Stimulated activated CD8-positive, alpha-beta memory T cell treated with anti-CD3 and anti-CD28 coated beads, Interleukin-12 subunit alpha, Interleukin-12 subunit beta, amount 100 ng/mL, for 1 hour (primary cell): ENCODE data around the gene RAP1GAP.

Experiments used
- DNase-seq: peaks from one replicate; pipeline ENCODE4 v3.0.0-alpha.2; 2020; ENCODE audit warnings: low read depth

Gene RAP1GAP

DNA sequence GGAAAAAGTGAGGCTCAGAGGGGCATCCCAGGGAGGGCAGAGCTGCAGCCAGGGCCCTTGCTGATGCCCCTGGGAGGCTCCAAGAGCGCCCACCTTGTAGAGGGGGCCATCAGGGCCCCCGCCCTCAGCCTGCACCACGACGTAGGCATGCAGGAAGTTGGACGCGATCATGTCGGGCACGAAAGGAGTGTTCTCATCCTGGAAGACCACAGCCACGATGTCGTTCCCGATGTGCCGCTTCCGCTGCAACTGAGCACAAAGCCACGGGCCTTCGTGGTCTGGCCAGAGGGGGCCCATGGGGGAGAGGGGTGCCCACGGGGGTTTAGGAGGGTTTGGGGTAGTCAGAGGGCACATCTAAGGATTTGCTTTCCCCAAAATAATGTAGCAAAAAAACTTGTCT is 59.1 kb downstream of the RAP1GAP start:
- DNase-seq: no peak

GRCh38 chr1:21608798-21609197 is 60.4 kb downstream of the RAP1GAP start:
- no peak for DNase-seq

DNA sequence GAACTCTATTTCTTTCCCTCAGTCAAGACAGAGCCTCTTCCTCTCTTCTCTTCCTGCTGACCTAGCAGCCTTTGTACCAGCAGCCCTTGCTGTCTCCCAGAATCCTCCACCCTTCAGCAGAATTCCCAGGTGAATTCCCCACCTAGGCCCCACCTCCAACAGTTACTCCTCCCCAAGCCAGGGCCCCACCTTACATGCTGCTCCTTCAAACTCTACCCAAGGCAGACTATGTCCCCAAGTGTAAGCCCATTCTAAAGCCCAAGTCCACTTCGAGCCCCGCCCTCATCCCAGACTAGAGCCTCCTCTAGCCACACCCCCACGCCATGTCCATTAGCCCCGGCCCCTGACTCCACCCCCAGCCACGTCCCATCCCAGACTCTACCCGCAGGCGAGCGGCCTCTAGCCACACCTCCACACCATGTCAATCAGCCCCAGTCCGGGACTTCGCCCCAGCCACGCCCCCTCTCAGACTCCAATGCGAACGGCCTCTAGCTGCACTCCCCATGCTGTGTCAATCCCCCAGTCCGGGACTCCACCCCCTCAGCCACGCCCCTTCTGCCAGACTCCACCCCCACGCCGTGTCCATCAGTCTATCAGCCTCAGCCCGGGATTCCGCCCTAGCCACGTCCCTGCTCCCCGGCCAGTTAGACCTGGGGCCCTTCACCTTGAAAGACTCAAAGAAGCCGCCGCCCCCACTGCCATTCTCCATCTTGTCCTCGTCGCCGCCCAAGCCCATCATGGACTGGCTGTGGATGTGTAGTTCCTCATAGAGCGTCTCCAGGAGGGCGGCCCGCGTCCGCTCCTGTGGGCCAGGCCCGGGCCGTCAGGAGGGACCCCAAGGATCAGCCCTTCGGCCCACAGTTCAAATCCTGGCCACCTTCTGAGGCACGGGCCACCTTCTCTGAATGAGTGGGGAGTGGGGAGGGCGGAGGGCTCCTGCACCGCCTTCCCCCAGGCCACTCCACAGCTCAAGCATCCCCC is 61.3 kb downstream of the RAP1GAP start:
- DNase-seq: no peak

- DNase-seq: no peak
These were observed 63.0 kb downstream of the RAP1GAP start for GRCh38 chr1:21605964-21606705.

- DNase-seq: no peak
These were observed 64.0 kb downstream of the RAP1GAP start for GRCh38 chr1:21605012-21605715.

DNA sequence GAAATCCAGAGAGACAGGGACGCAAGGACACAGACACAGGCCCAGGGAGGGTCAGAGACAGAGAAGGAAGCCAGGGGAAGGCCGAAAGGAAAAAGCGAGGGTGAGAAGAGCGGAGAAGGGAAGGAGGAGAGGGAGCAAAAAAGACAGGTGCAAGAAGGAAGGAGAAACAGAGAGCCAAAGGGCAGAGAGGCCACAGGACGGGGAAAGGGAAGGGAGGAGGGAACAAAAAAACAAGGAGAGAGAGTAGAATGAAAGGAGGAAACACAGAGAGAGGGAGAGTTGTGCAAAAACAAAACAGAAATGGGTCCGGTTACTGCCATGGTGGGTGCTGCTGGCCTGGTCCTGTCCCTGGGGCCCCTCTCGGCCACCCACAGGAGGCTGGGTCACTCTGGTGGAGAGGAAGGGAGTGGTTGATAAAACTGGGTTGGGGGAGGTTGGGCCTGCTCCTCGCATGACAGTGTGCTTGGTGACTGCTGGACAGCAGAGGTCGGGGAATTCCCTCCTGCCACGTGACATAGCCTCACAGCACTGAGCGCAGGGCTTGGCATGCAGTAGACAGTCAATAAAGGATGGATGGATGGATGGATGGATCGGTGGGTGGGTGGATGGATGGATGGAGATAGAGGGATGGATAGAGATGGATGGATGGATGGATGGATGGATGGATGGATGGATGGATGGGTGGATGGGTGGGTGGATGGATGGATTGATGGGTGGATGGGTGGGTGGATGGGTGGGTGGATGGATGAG is 64.8 kb downstream of the RAP1GAP start:
- no peak for DNase-seq

GRCh38 chr1:21603177-21604138 is 65.7 kb downstream of the RAP1GAP start:
- no peak for DNase-seq

DNA sequence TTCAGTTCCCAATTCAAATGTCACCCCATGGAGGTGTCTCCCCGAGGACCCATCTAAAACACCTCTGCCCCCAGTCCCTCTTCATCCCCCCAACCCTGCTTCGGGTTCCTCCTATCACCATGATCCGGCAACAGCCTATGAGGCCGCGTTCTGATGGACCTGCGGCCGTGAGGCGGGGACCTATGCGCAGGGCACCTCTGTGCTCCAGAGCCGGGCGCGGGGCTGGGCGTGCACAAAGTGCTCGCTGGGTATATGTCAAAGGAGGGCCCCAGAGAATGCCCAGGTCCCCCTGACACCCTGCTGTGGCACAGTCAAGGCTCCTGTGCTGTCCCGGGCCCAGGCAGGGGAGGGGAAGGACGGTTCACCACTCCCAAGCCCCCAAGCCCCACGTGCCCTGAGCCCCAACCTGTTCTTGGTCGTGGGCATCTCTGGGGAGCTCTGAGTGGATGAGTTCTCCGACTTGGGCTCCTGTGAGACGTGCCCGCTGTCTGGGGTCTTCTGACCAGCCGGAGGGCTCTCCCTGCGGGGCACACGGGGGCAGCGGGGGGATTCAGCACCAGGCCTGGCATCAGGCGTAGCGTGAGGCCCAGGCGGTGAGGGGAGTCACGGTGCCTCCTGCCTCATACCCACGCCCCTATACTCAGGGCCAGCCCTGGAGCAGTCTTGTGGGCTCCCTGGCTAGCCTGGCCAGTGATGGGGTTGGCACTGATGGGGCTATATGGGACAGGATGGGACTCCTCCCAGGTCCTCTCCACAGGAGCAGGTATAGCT is 67.7 kb downstream of the RAP1GAP start:
- no peak for DNase-seq

- no peak for DNase-seq
These were observed 69.8 kb downstream of the RAP1GAP start for GRCh38 chr1:21599402-21599801.

- no peak for DNase-seq
These were observed 70.3 kb downstream of the RAP1GAP start for GRCh38 chr1:21598904-21599303.

DNA sequence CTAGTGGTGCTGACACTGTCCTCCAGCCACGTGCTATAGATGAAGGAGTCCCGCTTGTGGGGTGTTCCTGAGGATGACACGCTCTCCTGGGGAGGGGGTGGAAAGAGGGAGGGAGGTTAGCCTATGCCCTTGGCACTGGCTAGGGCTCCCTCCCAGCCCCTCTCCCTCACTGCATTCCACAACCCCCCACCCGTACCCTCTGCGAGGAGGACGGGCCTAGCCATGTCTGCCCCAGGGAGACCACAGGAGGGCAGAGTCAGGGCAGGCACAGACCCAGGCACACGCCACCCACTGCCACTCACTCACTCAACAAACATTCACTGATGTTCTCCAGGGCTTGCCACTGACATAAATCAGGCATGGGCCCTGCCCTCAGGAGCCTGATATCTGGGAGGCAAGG is 70.7 kb downstream of the RAP1GAP start:
- DNase-seq: no peak

DNA sequence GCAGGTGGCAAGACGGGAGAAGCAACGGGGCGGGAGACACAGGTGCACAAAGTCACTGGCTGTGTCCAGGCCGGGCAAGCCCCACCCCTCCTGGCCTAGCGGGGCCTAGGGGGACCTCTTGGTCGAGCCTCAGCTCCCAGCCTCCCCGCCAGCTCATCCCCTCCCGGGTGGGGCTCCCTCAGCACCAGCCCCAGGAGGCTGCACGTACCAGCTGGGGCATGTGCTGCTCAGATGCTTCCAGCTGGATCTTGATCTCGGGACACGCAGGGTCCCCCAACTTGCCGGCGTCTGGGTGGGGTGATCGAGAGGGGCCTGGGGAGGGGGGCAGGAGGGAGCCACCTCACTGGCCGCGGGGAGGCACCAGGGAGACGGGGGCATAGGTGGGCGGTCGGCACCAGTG is 71.4 kb downstream of the RAP1GAP start:
- no peak for DNase-seq

DNA sequence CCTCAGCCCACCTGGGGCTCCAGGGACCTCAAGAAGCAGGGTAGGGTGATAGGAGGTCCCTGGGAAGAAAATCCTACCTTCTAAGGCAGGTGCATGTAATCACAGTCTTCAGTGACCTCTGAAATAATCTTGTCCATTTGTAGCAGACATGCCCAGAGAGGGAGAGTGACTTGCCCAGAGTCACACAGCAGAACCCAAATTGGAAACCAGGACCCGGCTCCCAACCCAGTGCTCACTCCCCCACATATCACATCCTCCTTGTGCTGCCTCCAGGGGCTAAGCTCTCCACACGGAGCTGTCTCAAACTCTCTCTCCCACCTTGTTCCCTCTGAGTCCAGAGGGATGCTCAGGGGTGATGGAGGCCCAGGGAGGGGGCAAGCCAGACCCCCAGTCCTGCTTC is 72.5 kb downstream of the RAP1GAP start:
- DNase-seq: no peak

DNA sequence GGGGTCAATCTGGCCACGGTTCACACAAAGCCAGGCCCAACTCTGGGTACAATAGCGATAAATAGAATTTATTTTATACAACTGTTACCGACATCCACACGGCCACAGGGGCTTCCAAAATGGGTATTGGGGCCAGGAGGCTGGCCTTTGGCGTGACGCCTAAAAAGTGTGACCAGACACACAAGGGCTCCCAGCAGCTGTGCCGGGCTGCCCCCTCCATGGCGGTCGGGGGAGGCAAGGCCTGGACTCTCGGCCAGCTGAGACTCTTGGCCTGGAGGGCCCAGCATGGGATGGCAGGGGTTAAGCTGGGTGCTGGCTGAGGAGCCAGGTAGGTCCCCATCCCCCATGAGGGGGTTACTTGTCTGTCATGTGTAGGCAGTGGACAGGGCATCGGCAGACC is 73.0 kb downstream of the RAP1GAP start:
- DNase-seq: no peak

DNA sequence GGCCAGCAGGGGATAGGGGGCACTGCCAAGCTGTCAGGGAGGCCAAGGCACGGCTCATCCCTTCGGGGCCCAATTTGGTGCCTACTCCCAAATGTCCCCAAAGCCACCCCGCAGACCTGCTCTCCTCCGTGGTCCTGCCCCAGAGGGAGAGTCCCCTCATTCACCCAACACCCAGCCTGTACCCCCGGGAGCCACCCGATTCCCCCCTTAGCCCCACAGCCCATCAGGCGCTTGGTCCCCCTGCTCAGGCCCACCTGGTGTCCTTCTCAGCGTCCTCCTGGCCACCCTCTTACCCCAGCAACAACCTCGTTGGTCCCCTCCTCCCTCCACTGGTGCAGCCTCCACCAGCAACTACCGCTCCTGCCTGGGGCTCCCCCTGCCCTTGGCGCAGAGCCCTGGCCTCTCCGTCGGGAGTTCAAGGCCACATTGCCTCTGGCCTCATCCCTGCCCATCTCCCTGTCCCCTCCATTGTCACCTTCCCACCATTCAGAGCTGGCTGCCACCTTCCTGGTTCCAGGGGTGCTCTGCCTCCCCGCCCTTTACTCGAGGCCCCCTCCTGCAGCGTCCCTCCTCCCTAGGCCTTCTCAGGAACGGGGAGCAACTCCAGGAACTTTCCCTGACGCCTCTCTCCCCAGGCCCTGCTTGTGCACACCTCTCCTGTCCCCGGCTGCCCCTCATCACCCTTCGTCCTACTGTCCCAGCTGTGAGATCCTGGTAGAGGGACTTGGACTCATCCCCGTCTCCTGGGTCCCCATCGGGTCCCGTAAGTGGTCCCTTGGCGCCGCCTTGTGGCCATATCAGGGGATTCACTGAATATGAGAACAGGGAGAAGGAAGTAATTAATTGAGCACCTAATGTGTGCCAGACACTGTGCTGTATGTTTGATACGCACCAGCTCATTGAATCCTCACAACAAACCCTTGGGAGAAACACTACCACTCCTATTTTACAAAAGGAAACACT is 73.9 kb downstream of the RAP1GAP start:
- DNase-seq: peak; percentile 3

GRCh38 chr1:21594501-21594900 is 74.7 kb downstream of the RAP1GAP start:
- no peak for DNase-seq

DNA sequence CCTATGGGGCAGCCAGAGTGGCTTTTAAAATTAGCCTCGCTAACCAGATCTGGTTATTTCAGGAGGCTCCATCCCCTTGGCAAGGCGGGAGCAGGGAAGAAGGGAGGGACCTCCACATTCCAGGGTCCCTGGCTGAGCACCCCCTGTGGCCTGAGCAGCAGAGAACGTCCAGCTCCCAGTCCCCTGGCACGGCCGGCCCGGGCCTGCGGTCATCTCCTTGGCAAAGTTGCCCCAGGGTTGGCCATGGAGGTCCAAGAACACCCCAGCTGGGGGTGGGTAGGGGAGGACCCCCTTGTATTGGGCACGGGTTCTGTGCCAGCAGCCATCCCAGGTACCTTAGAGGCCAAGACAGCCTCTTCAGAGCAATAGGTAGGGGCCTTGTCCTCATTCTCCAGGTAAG is 75.9 kb downstream of the RAP1GAP start:
- no peak for DNase-seq

DNA sequence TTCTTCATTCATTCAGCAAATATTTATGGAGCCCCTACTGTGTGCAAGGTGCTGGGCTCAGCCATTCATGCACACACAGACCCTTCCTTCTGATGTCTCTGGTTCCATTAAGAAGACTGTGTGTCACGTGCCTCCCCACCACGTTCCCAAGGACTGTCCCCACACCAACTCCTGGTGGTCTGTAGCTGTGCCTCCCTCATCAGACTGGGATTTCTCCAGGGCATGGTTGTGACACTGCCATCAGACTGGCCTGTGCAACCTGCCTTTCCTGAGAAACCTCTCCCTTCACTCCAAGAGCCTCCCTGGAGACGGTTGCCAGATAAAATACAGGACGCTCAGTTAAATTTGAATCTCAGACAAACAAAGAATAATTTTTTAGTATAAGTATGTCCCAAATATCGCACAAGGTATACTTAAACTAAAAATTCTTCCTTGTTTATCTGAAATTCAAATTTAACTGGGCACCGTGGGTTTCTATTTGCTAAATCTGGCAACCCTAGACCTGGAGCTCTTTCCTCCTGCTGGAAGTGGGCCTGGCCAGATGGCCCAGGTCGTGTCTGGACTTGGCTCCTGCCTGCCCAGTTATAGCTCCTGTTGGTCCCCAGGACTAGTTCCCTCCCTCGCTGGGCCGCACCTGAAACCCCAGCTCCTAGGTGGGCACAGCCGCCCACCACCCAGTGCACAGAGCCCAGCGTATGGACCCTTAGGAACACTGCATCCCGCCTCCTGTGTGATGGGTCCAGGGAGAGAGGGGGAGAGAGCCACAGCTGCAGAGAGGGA is 76.9 kb downstream of the RAP1GAP start:
- no peak for DNase-seq
